ENCODE results near the gene ARMH4.

ARMH4 gene

DNA sequence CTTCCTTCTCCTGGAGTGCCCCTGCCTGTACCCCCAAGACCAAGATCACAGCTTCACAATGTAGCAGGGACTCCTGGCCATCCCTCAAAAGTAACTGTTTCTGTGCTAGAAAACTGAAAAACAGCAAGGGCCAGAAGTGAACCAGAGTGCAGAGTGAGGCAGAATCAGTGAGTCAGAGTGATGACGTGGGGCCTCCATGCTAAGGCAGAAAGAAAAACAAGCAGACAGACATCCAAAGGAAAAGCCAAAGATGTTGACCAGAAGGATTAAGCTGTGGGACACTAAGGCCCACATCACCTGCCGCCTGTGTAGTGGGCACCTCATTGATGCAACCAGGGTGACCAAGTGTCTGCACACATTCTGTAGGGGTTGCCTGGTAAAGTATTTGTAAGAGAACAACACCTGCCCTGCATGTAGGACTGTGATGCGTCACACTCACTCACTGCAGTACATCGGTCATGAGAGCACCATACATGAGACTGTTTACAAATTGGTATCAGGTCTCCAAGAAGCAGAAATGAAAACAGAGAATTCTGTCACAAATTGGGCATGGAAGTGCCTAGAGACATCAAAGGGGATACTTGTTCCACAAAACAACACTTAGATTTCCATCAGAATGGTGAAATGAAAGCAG, 51.2 kb downstream of the ARMH4 start:
- DNase-seq, result no peak

DNA sequence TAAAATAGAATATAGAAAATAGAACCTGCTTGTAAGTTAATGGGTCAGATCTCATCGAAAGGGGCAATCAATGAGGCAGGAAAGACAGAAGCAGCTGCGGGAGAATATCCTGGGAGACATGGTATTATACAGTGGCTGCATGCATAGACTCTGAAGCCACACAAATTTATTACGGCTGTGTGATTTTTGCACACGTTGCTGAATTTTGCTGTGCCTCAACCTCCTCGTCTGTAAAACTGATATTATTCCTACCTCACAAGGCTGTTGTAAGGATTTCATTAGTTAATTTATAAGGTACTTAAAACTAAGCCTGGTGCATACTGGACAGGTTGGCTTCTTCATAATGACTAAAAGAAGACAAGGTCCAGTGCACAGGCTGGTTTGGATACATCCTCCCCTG, 52.3 kb downstream of the ARMH4 start:
- DNase-seq, result no peak

DNA sequence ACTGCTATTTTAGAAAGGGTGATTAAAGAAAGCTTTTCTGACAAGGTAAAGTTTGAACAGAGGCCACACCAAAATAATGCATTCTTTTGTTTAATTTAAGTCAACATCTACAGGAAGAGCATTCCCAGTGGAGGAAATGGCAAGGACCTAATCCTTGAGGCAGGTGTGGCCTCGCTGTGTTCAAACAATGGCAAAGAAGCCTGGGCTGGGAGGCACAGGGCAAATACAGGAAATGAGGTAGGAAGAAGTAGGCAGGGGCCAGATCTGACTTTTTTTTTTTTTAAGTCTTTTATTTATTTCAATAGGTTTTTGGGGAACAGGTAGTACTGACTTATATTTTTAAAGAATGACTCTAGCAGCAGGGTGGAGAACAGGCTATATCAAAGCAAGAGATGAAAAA, 53.5 kb downstream of the ARMH4 start:
- DNase-seq, result no peak

DNA sequence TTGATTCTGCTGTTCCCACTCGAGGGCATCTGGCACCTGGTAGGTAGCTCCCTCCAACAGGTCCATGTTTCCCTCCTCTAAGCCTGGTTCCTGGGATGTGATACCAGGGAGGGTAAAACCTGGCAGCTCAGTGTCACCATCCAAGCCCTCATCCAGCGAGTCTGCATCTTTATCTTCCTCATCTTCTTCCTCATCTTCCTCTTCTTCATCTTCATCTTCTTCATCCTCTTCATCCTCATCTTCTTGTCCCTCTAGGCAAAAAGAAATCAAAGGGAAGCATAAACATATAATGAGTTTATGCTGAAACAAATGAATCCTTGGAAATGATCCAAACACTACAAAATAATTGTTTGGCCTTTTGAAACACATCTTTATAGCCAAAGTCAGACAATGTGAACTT, 55.3 kb downstream of the ARMH4 start:
- no peak for DNase-seq

DNA sequence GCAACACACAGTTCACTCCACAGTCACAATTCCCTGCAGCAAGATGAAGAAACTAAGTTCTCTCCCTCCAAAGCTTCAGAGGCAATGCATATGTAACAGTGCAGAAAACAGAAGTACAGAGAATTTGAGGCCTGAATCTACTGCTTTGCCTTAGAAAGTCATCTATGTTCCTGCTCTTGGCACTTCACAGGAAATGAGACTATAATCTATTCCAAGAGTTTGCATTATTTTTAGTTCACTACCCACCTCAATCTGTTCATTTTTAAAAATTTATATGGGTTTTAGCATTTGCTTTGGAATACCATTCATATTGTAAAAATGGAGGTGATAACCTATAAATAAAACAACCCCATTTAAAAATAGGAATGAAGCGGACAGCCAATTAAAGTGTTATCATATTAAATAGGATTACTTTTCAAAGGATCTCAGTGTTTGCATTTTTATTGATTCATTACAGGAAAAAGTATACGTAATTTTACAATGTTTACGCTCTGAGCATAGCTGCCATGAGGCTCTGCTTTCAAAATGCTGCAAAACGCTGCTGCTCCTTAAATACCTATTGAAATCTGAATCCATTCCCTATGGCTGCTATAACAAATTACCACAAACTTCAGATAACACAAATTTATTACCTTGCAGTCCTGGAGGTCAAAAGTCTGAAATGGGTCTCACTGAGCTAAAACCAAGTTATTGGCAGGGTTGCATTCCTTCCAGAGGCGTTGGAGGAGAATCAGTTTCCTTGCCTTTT, 60.0 kb downstream of the ARMH4 start:
- peak in 1 of 58 donors; percentile 6 for DNase-seq

DNA sequence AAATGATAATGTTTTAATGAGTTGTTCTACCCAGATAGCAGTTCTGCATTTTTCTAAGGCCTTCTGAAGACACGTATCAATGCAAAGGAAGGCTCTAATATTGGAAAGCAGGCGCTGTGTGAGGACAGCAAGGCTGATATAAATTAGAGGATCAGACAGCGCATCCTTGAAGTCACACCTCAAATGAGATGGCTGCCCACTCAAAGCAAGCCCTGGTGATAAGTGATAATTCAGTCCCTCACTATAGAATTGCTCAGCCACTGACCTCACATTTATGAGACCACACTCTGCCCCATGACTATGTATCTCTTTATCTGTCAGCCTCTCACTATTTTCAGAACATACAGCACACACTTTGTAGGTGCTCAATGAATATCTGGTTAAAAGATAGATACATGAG, 62.4 kb downstream of the ARMH4 start:
- DNase-seq, result no peak

DNA sequence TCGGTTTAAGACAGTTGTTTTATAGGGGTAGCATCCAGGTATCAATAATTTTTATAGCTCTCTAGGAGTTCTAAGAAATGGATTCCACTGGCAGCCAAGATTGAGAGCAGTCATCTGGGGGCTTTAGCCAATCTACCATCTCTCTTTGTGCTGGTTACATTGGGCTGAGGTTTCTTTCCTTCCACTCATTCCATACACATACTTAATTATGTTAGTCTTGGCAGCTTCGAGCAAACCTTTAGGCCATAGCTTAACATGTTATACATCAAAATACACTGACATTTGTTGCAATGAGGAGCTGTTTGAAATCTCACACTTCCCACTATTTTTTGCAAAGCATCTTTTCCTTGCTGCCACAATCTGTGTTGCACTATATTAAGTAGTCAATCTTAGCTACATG, 63.1 kb downstream of the ARMH4 start:
- DNase-seq, result peak in 2 of 58 donors; percentile 2 to 3

DNA sequence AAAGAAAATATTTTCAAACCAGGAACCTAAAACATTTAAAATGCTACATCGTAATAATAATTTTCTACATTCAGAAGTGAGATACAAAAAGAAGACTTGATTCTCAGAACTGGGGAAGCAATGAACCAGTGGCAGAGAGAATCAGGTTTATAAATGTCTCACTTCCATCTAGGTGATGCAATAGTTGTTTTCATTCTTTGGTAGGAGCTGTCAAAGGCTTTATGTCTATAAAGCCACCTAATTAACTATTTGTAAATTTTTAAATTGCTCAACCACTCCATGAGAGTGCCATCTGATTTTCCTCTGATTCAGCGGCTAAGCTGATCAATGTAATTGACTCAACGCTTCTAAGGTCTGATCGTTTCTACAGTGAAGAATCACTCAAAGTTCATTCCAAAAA, 66.1 kb downstream of the ARMH4 start:
- DNase-seq, result no peak

DNA sequence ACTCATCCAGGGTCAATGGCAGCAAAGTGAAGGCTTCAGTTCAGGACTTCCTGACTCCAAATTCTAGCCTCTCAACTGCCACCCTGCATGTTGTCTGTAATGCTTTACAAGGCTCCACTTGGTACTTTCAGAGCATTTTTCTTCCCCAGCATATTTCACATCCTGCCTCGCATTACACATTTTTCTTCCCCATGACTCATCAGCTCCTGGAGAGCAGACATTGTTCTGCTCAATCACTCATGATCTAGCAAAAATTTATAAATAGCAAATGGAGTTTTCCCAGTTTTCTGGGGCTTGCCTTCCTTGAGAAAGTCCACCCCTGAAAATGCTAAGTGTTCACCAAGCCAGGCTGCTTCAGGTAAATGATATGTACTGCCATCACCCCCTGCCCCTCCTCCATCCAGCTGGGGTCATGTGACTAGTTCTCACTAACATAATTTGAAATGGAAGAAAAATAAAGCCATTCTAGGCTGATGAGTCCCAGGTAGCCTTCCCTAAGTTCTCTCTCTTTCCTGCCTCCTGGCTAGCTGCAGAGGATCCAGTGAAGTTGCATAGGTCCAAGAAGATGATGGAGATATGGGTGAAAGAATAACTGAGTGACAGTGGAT, 69.4 kb downstream of the ARMH4 start:
- DNase-seq, result peak in 14 of 58 donors; percentile 0 to 45 (median 10)

DNA sequence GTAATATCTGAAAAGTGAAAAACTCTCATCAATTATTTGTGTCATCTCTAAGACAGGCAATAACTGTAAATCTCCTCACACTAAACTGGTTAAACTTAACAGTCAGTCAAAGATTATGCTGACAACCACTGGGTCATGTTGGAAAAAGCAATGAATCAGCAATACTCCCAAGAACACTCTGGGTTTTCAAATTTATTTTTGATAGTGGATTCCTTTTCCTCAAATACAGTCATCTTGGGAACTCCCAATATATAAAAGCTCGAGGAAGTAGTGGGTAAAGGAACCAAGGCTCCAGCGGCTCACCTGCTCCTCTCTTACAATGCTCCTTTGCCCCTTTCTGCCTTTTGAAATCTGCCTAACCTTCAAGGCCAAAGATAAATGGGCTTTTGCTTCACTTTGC, 70.0 kb downstream of the ARMH4 start:
- no peak for DNase-seq

DNA sequence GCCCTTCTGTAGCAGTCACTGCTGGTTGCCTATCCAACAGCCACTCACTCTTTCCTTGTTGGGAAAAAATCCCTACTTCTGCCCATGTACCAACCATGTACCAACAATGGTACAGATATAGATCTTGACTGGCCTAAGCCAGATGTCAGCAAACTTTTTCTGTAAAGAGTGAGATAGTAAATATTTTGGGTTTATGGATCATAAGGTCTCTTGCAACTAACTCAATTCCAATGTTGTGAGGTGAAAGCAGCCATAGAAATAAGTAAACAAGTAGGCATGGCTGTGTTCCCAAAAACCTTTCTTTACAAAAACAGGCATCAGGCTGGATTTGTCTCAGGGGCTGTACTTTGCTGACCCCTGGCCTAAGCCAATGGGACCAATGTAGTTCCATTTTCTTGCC, 73.5 kb downstream of the ARMH4 start:
- DNase-seq, result no peak

DNA sequence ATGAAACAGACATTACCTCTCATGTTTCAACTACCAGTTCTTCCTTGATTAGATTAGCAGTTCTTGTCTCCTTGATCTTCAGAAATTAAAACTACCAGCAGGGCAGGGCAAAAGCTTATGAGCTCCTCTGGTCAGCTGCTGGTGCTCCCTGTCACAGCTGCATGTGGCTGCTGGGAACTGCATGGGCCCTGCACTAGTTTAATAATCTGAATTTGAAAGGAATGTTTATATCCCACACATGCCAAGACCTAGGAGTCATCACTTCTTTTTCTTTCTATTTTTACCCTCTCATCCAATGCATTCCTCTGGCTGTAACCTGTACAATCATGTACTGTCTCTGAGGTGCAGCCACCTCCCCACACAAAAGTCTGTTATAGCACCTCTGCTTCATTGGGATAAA, 73.9 kb downstream of the ARMH4 start:
- no peak for DNase-seq

DNA sequence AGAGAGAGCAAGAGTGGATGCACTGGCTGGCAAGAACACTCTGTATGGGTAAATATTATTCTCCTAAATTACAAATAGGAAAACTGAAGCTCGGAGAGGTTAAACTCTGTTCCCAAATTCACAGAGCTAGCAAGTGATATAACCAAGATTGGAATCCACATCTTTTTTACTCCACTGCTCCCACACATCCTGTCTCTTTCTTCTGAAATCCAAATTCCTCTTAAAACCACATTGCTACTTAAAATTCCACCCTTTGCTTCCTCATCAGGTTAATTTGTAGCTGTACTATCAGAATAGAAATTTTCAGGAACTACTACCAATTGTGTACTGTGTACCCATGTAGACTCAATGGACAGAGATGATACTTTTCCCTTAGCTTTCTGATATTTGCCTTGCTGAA, 74.4 kb downstream of the ARMH4 start:
- DNase-seq, result no peak

DNA sequence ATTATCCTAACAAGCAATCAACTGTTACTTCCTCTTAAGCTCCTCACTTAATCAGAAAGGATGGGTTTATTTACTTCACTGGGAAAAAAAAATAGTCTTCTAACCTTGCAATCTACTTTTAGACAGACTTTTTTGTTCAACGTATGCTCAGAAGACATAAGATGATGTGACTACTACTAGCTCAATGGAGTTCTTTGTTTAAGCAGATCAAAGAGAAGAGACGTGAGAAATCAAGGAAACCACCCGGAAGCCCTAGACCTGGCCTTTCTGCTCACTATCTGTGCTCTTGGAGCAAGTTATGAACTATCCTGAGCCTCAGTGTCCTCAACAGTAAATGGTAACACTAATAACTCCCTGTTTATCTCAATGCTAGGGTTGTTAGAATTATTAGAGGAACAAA, 78.5 kb downstream of the ARMH4 start:
- DNase-seq, result no peak

DNA sequence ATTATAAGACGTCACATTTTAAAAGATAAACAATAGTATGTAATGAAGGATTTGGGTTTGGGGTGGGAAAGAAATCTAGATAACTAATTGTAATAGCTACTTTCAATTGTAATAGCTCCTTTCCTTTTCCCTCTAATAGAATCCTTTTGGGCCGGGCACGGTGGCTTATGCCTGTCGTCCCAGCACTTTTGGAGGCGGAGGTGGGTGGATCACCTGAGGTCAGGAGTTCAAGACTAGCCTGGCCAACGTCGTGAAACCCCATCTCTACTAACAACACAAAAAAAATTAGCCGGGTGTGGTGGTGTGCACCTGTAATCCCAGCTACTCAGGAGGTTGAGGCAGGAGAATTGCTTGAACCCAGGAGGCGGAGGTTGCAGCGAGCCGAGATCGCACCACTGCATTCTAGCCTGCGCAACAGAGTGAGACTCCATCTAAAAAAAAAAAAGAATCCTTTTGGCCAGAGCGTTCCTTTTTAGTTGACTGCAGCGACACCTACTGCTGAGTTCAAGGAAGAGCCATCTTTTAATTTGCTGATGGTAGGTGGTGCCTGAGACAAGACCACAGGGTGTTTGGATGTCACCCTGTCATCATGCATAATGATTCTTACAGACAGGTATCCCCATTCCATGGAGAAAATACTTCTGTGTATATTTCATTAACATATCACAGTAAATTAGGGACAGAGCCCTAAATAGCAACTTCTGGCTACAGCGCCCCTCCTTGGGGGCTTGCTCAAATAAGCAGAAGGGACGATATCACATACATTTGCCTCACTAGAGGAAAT, 79.5 kb downstream of the ARMH4 start:
- DNase-seq, result peak in 32 of 58 donors; percentile 1 to 57 (median 10)

DNA sequence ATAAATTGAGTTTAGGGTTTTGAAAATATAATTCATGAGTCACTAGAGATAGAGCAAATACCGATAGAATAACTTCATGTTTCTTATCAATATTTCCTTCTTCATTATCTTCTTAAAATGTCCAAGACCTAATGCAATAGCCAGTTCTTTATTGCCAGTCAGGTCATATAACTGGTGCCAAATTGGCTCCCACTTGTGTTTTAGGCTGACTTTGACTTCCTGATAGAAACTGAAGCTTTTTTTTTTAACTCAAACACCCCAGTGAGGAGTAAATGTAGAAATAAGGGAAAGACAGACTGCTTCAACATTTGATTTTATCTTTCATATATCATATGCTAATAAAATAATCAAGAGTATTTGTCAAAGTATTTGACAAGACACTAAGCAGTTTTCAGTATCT, 80.7 kb downstream of the ARMH4 start:
- DNase-seq, result no peak

DNA sequence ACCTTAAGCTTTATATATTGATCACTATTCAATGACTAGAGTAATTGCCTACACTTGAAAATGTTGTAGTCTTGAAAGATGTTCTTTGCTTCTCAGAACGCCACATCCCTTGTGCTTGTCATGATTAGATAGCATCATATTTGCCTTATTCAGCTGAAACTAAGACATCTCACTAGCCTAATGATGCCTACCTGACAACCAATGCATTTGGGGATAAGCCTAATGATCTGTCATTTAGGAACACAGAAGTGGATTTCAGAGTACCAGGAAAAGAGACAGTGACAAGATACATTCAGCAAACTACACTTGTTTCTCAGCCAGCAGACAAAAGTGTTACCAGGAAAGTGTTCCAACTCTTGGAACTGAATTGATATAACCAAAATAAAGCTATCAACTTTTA, 83.7 kb downstream of the ARMH4 start:
- DNase-seq, result no peak

DNA sequence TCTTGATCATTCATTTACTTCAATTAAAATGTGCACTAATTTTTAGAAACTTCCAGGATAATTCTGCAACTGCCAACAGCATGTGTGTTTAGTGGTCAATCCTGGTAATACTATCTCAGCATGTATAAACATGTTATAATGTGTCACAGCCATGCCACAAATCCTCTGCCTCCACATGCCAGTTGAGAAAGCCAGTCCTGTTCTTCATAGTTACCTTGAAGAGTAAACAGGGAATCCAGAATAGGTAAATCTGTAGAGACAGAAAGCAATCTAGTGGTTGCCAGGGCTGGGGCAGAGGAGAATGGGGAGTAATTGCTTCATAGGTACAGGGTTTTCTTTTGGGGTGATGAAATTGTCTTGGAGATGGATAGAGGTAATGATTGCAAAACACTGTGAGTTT, 85.9 kb downstream of the ARMH4 start:
- no peak for DNase-seq

DNA sequence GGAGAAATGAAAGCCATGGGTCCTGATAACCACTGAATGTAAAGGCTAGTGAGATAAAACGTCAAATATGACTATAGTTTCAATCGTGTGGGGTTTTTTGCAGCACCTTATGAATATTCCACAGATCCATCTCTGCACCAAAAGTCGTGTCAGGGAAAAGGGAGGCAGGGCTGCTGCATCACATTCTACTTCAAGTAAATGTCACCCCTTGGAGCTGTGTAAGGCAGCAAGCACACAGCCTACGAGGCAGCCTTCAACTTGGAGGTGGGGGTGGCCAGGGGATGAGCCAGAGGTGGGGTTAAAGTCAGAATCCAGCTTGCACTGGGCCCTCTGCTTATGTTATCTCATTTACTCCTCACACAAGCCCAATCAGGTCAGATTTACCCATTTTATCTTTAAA, 90.4 kb downstream of the ARMH4 start:
- peak in 1 of 58 donors; percentile 25 for DNase-seq

DNA sequence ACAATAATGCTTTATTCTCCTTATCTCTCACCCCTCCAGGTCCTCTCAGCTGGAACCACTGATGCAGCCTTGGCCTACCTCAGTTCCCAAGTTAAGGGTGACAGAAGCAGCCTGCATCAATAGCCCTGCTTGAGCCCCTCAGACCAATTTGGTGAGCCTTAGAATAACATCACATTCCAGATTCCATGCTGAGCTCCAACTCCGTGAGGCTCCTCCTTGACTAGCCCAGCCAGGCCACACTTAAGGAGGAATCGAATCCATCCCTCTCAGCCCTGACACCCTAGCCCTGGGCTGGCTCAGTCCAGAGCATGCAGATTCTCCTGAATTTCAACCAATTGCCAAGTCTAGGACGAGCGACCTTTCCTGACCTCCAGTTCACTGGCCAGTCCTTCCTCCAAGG, 91.1 kb downstream of the ARMH4 start:
- DNase-seq, result no peak

DNA sequence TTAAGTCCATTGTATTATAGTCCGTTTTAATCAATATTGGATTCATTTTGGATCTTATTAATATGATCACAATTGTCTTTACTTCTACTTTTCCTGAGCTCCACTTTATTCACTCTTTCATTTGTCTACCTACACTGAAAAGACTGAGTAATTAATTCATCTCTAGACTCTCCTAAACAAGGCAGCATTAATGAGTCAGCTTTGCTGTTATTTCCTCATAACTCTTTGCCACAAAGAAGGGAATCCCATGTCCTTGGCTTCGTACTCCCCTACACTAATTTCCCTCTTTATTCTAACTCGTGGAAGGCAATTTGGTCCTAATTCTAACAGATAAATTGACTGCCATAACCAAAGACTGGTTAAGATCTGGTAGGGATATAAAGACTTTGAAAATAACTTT, 91.9 kb downstream of the ARMH4 start:
- DNase-seq, result no peak

DNA sequence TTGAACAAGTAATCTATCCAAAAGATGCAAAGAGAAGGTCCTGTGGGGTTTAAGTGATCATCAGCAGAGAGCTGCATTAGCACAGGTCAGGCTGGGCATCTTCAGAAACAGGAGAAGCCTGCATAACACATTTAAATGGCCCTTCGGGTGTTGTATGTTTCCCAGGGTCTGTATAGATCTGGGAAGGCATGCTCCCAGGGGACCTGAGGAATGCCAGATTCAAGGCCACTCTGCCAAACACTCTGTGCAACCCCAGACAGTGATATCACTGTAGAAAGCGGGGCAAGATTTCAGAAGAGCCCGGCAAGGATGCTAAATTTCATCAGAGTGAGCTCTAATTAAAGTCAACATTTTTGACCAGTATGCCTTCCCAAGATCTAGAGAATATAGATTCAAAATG, 92.9 kb downstream of the ARMH4 start:
- no peak for DNase-seq

Measured in anterior cingulate cortex (tissue), 58 donors.